Lower lobe of right lung (tissue), 2 donors: Measurements from ENCODE around the gene GDI1. TPM values are rescaled to one million over a fixed set of nuclear protein-coding genes. Genes with fewer than 3 reads are reported as not detected.

Source experiments
- ATAC-seq, 2 donors: fragments of 200-7000 bp; cut with Tn5 transposase; one replicate each; pipeline ENCODE4 v1.9.1; 2020 to 2022; ENCODE audit warnings: mild to moderate bottlenecking in 2 of 2, moderate library complexity in 2 of 2
- DNase-seq: peaks from one replicate; pipeline ENCODE4 v3.0.0-alpha.2; 2020
- H3K27ac ChIP-seq: fragments of 200-600 bp; one replicate; pipeline ENCODE4 v1.8.0; 2022
- H3K27me3 ChIP-seq: fragments of 200-600 bp; one replicate; pipeline ENCODE4 v1.8.0; 2022; ENCODE audit warnings: low read depth
- H3K36me3 ChIP-seq: fragments of 200-600 bp; one replicate; pipeline ENCODE4 v1.8.0; 2022; ENCODE audit warnings: mild to moderate bottlenecking
- H3K4me1 ChIP-seq: fragments of 200-600 bp; one replicate; pipeline ENCODE4 v1.8.0; 2022
- H3K4me3 ChIP-seq: fragments of 200-600 bp; one replicate; pipeline ENCODE4 v1.8.0; 2022; ENCODE audit warnings: mild to moderate bottlenecking
- H3K9me3 ChIP-seq: fragments of 200-600 bp; one replicate; pipeline ENCODE4 v1.8.0; 2022
- intact Hi-C: fragments of 100-400 bp; cut with DNase I; formaldehyde crosslinking; loops from one replicate; pipeline ENCODE4 v1.11.0; 2022
- total RNA-seq: library from RNA; stranded (reverse); fragmentation: NEBNext Ultra II Directional; extraction: Animal tissue kit (Norgen Biotek cat#: 25700); gene quantifications from one replicate; pipeline ENCODE4 v1.2.1, GENCODE V29; 2021
- TF ChIP-seq, protein P1 (sequence below): fragments of 200-600 bp; IDR thresholded peaks from one replicate; pipeline ENCODE4 v1.8.0; 2022; ENCODE audit warnings: antibody characterized with exemption, mild to moderate bottlenecking
- donor health status: DM: no; HTN: yes; CAD: no; lungs with severe emphysema.

GDI1 gene
- total RNA-seq, 1 donor from 2014 or later, result 111 TPM

- Histone ChIP-seq H3K4me1 (no peaks in the 10 kb centered on the region), H3K27me3 (no peaks in the 10 kb centered on the region), H3K27ac (no peak overlapping the region), H3K4me3 (no peak overlapping the region), H3K36me3 (no peaks in the 10 kb centered on the region), H3K9me3 (no peaks in the 10 kb centered on the region)
- TF ChIP-seq, protein P1, sequence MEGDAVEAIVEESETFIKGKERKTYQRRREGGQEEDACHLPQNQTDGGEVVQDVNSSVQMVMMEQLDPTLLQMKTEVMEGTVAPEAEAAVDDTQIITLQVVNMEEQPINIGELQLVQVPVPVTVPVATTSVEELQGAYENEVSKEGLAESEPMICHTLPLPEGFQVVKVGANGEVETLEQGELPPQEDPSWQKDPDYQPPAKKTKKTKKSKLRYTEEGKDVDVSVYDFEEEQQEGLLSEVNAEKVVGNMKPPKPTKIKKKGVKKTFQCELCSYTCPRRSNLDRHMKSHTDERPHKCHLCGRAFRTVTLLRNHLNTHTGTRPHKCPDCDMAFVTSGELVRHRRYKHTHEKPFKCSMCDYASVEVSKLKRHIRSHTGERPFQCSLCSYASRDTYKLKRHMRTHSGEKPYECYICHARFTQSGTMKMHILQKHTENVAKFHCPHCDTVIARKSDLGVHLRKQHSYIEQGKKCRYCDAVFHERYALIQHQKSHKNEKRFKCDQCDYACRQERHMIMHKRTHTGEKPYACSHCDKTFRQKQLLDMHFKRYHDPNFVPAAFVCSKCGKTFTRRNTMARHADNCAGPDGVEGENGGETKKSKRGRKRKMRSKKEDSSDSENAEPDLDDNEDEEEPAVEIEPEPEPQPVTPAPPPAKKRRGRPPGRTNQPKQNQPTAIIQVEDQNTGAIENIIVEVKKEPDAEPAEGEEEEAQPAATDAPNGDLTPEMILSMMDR, result no peak
- ATAC-seq (no peak), DNase-seq (no peak)
- intact Hi-C loops, result no loop called here
Measured at GRCh38 chrX:154417157-154417556, 19.8 kb upstream of the GDI1 start.

DNA sequence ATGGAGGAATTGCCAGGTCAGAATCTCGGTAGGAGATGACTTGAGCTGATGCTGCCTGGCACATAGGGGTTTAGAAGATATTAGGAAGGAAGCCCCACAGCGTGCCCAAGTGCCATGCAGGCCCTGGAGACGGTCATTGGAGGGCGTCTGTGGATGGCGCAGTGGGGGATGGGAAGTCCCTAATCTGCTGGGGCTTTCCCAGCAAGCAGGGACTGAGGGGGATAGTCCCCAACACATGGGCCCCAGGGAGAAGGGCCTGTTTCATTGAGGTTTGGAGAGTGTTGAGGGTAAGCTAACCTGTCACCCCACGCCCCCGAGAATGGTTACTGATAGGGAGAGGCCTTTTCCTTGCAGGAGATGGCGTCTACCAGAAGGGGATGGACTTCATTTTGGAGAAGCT is 17.8 kb upstream of the GDI1 start:
- Histone ChIP-seq H3K27ac (no peak overlapping the region), H3K4me3 (no peak overlapping the region)

GRCh38 chrX:154419688-154420401 is 17.1 kb upstream of the GDI1 start:
- no peak overlapping the region for H3K27ac ChIP-seq
- DNase-seq (no peak), ATAC-seq (peak in 1 of 2 donors; percentile 10)
- no peak overlapping the region for H3K4me3 ChIP-seq
- H3K9me3 ChIP-seq, result no peaks in the 10 kb centered on the region
- H3K36me3 ChIP-seq, result no peaks in the 10 kb centered on the region
- TF ChIP-seq, protein P1, result no peak
- no peaks in the 10 kb centered on the region for H3K4me1 ChIP-seq
- intact Hi-C loops, result no loop called here
- no peaks in the 10 kb centered on the region for H3K27me3 ChIP-seq

More for the DNA sequence above, 17.8 kb upstream of the GDI1 start:
- Histone ChIP-seq H3K9me3 (no peaks in the 10 kb centered on the region), H3K36me3 (no peaks in the 10 kb centered on the region), H3K27me3 (no peaks in the 10 kb centered on the region), H3K4me1 (no peaks in the 10 kb centered on the region)
- ATAC-seq (no peak), DNase-seq (no peak)
- TF ChIP-seq, protein P1, result no peak
- intact Hi-C loops, result no loop called here

DNA sequence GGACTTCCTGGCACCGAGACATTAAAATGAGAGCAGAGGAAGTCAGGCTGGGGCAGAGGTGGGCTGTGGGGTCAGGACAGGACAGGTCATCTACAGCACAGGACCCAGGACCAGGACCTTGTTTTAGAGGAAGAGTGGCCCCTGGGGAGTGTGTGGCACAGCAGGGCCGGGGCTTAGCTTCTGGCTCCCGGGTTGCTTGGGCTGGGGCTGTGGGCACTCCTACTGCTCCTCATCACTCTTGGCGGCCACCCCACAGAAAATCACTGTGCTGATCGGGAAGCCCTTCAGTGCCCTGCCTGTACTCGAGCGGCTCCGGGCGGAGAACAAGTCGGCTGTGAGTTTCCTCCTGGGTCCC is 16.6 kb upstream of the GDI1 start:
- Histone ChIP-seq H3K4me3 (no peak overlapping the region), H3K36me3 (no peaks in the 10 kb centered on the region), H3K27me3 (no peaks in the 10 kb centered on the region), H3K9me3 (no peaks in the 10 kb centered on the region), H3K27ac (no peak overlapping the region), H3K4me1 (no peaks in the 10 kb centered on the region)
- ATAC-seq (no peak), DNase-seq (no peak)
- TF ChIP-seq, protein P1, result no peak
- intact Hi-C loops, result no loop called here

- TF ChIP-seq, protein P1, result no peak
- no peak for ATAC-seq
- Histone ChIP-seq H3K4me1 (peaks cover 23% of the 10 kb centered on the region), H3K27me3 (no peaks in the 10 kb centered on the region), H3K4me3 (peak overlapping the region; percentile 77), H3K27ac (peak overlapping the region; percentile 31), H3K9me3 (no peaks in the 10 kb centered on the region), H3K36me3 (peaks cover 2% of the 10 kb centered on the region)
- DNase-seq, result no peak
- intact Hi-C loops, result no loop called here
Measured at GRCh38 chrX:154426916-154427770, 9.8 kb upstream of the GDI1 start.
